ENCODE measurements around the gene CFAP77. TPM values are rescaled to one million over a fixed set of nuclear protein-coding genes. Genes with fewer than 3 reads are reported as not detected.

CFAP77 gene
- total and polyA plus RNA-seq, 10 of the 15 experiments (the other 5 are each of a cell fraction or from before 2014, with no cell fraction given), result 0.33 TPM; not detected in 9

DNA sequence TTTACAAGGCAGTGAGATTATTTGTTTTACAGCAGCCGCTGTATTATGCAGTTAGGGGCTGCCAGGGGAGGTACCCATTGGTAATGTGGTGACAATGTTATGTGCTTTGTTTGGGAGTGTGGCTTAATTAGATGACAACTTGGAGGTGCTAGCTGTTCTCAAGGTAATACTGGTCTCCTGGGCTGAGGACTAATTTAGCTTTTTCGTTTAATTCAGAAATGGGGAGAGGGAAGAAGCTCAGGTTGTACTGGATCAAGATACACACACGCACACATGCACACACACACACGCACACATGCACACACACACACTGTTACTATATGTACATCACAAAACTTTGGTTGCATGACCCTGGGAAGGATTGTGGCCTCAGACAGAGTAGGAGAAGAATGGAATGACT is 37.9 kb downstream of the CFAP77 start:
- H3K27ac ChIP-seq (ENCODE audit: control insufficient read depth, insufficient read depth), result no peak overlapping the region
- H3K9me3 ChIP-seq (replicated peaks; ENCODE audit: control insufficient read depth, insufficient read depth, low read length), result no peaks in the 10 kb centered on the region
- SMC1A ChIA-PET (ENCODE audit: uncharacterized antibody, unreplicated experiment), result no interaction called here
- CTCF ChIA-PET, result interaction anchor here (0.6 kb wide), 1 partner anchor 78 kb away, joined by 4 read pairs; no protein-coding TSS in a partner anchor
- intact Hi-C loops (cut with micrococcal nuclease; ENCODE audit: unreplicated experiment), result no loop called here
- H4K20me1 ChIP-seq (ENCODE audit: control insufficient read depth, insufficient read depth), result no peaks in the 10 kb centered on the region
- no peak for ATAC-seq
- H3K79me2 ChIP-seq (ENCODE audit: control insufficient read depth, insufficient read depth, low read length), result no peaks in the 10 kb centered on the region
- POLR2A ChIA-PET, result no interaction called here
- no peak for FAIRE-seq
- no peak overlapping the region for H2AFZ ChIP-seq (ENCODE audit: control insufficient read depth, low read depth, low read length)
- H3K4me3 ChIP-seq, result no peak overlapping the region
- H3K27me3 ChIP-seq (replicated peaks in 1 of 2; ENCODE audit: control insufficient read depth in 2 of 2, insufficient read depth in 2 of 2, low read length in 1 of 2), result no peaks in the 10 kb centered on the region
- no peak overlapping the region for H3K4me2 ChIP-seq (ENCODE audit: control insufficient read depth, insufficient read depth)
- DNase-seq (ENCODE audit: low read depth, low spot score), result no peak
- H3K9ac ChIP-seq (ENCODE audit: control insufficient read depth, insufficient read depth, low read length), result no peak overlapping the region
- WGBS (ENCODE audit: insufficient coverage, insufficient replicate concordance, low lambda C conversion rate, missing lambda C conversion rate), result 62% methylated on average over 4 of the region's 4 CpGs
- TF ChIP-seq YY1 (IDR thresholded peaks at IDR 0.05; ENCODE audit: low read depth, low read length) (no peak), STAT1 (conservative IDR thresholded peaks at IDR 0.05) (no peak), DPF2 (IDR thresholded peaks at IDR 0.05) (no peak), SMAD5 (IDR thresholded peaks at IDR 0.05; ENCODE audit: low read depth) (no peak), ZNF384 (IDR thresholded peaks at IDR 0.05; ENCODE audit: borderline replicate concordance, low read depth, low read length) (no peak), ZNF622 (IDR thresholded peaks at IDR 0.05) (no peak)
- TF ChIP-seq, protein P1, sequence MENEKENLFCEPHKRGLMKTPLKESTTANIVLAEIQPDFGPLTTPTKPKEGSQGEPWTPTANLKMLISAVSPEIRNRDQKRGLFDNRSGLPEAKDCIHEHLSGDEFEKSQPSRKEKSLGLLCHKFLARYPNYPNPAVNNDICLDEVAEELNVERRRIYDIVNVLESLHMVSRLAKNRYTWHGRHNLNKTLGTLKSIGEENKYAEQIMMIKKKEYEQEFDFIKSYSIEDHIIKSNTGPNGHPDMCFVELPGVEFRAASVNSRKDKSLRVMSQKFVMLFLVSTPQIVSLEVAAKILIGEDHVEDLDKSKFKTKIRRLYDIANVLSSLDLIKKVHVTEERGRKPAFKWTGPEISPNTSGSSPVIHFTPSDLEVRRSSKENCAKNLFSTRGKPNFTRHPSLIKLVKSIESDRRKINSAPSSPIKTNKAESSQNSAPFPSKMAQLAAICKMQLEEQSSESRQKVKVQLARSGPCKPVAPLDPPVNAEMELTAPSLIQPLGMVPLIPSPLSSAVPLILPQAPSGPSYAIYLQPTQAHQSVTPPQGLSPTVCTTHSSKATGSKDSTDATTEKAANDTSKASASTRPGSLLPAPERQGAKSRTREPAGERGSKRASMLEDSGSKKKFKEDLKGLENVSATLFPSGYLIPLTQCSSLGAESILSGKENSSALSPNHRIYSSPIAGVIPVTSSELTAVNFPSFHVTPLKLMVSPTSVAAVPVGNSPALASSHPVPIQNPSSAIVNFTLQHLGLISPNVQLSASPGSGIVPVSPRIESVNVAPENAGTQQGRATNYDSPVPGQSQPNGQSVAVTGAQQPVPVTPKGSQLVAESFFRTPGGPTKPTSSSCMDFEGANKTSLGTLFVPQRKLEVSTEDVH (IDR thresholded peaks at IDR 0.05; ENCODE audit: low read depth, partially characterized antibody), result no peak
- TF ChIP-seq, protein P2, sequence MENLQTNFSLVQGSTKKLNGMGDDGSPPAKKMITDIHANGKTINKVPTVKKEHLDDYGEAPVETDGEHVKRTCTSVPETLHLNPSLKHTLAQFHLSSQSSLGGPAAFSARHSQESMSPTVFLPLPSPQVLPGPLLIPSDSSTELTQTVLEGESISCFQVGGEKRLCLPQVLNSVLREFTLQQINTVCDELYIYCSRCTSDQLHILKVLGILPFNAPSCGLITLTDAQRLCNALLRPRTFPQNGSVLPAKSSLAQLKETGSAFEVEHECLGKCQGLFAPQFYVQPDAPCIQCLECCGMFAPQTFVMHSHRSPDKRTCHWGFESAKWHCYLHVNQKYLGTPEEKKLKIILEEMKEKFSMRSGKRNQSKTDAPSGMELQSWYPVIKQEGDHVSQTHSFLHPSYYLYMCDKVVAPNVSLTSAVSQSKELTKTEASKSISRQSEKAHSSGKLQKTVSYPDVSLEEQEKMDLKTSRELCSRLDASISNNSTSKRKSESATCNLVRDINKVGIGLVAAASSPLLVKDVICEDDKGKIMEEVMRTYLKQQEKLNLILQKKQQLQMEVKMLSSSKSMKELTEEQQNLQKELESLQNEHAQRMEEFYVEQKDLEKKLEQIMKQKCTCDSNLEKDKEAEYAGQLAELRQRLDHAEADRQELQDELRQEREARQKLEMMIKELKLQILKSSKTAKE (IDR thresholded peaks at IDR 0.05; ENCODE audit: low read depth, poor library complexity, severe bottlenecking), result no peak
- no peaks in the 10 kb centered on the region for H3K4me1 ChIP-seq (ENCODE audit: control insufficient read depth, insufficient read depth, low read length)
- RAD21 ChIA-PET (ENCODE audit: unreplicated experiment), result no interaction called here
- BruUV-seq (replicated peaks), result no TSS peak
- no peaks in the 10 kb centered on the region for H3K36me3 ChIP-seq (ENCODE audit: control insufficient read depth in 2 of 2, insufficient read depth in 2 of 2, low read length in 1 of 2)
- in situ Hi-C loops (cut with MboI), result no loop called here
